AG04449 (cell line): ENCODE measurements around the gene ITPK1.

Source experiments
- CTCF ChIA-PET: fragments of 350-600 bp; formaldehyde crosslinking; extraction: SDS; loops from one replicate; lab custom pipeline; 2021; ENCODE audit warnings: antibody characterized with exemption; lab: Yijun Ruan, JAX
- POLR2A ChIA-PET: fragments of 400-600, 350-600 bp; formaldehyde crosslinking; extraction: SDS; loops from one replicate; lab custom pipeline; 2020; ENCODE audit warnings: antibody characterized with exemption, inconsistent platforms; lab: Yijun Ruan, JAX
- DNase-seq: peaks from one replicate; pipeline ENCODE4 v3.0.0-alpha.2; 2010; ENCODE audit warnings: low read depth, low spot score
- H3K4me3 ChIP-seq: 2 replicates; pipeline ENCODE4 v1.5.1; 2011; ENCODE audit warnings: low read depth, mild to moderate bottlenecking, control low read depth, low read length
- TF ChIP-seq, protein P1 (sequence below): IDR thresholded peaks from one replicate; pipeline ENCODE4 v1.5.1; 2011; ENCODE audit warnings: mild to moderate bottlenecking, moderate library complexity, low read length, control low read depth, inconsistent platforms; ENCODE audit not compliant: insufficient read depth; ENCODE audit errors: missing control alignments

The ITPK1 gene

DNA sequence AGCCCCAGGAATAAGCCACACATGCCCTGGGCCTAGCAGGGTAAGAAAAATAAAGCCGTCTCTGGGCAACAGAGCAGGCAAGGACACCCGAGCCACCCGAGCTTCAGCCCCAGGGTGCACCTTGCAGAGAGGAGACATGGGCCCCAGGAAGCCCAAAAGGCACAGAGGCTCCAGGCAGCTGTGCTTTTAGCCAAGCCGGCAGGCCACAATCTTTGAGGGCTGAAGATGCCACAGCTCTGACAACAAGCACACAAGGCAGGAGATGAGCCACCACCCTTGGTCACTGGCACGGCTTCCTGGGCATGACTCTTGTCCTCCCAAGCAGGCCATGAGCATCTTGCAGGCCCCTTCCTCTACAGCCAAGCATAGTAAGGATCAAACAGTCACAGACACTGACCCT lies 86.3 kb downstream of the ITPK1 start:
- ChIA-PET CTCF (interaction anchor here (0.9 to 2.6 kb wide), 2 partner anchors 9 to 84 kb away, joined by 3 to 10 read pairs; no protein-coding TSS in a partner anchor), POLR2A (no interaction called here)
- DNase-seq, result no peak
- no peak overlapping the region for H3K4me3 ChIP-seq
- TF ChIP-seq, protein P1, sequence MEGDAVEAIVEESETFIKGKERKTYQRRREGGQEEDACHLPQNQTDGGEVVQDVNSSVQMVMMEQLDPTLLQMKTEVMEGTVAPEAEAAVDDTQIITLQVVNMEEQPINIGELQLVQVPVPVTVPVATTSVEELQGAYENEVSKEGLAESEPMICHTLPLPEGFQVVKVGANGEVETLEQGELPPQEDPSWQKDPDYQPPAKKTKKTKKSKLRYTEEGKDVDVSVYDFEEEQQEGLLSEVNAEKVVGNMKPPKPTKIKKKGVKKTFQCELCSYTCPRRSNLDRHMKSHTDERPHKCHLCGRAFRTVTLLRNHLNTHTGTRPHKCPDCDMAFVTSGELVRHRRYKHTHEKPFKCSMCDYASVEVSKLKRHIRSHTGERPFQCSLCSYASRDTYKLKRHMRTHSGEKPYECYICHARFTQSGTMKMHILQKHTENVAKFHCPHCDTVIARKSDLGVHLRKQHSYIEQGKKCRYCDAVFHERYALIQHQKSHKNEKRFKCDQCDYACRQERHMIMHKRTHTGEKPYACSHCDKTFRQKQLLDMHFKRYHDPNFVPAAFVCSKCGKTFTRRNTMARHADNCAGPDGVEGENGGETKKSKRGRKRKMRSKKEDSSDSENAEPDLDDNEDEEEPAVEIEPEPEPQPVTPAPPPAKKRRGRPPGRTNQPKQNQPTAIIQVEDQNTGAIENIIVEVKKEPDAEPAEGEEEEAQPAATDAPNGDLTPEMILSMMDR, result no peak

DNA sequence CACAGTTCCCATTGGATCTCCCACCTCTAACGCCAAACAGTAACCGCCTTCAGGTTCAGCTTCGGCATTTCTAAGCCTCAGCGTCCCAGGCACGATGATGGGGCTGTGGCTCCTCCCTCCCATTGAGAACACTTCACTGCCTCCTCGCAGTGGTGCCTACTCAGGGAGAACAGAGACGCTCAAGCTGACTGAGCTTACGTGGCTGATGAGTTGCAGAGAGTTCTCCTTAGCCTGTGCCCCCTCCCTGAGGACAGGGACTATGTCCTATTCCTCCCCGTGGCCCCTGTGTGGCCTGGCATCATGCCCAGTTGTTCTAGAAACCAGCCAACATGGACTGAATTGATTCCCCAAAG lies 87.0 kb downstream of the ITPK1 start:
- CTCF ChIA-PET, result interaction anchor here (2.6 kb wide), 1 partner anchor 85 kb away, joined by 10 read pairs; no protein-coding TSS in a partner anchor
- DNase-seq, result no peak
- POLR2A ChIA-PET, result no interaction called here
- no peak overlapping the region for H3K4me3 ChIP-seq
- TF ChIP-seq, protein P1, result no peak

DNA sequence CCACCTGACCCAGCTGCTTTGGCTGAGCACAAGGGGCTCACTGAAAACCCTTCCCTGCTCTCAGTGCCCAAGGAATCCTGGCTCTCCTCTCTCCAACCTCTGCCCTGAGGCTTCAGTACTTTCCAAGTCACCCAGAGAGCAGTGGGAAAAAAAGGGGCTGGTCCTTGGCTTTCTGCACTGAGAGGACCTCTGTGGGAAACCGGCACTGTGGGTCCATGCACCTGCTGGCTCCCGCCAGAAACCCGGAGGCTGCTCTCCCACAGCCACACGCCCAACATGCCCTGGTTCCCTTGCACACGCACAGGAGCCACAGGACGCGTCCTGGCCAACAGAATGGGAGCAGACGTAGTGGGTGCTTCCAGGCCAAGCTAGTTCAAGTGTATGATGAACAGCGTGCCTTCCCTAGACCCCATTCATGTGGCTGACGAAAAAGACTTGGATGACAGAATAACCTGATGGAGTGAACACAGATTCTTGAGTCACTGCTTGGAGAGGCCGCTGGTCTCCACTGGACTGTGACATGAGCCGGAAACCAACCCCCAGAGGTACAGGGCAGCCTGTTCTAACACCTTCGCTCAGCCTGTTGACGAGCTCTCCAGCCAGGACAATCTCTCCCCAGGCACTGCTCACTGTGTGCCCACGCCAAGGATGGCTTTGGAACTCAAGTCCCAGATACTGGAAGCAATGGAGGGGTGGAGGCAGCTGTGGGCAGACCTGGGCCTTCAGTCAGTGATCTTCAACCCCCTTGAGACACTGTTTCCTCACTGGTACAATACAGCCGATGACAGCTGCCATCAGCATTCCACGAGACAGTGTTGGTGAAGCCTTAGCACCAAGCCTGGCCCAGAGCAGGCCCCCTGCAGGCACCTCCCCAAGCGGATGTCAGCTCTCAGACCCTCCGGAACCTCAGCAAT lies 87.7 kb downstream of the ITPK1 start:
- TF ChIP-seq, protein P1, result no peak
- DNase-seq, result no peak
- H3K4me3 ChIP-seq, result no peak overlapping the region
- ChIA-PET POLR2A (no interaction called here), CTCF (interaction anchor here (2.6 kb wide), 1 partner anchor 85 kb away, joined by 10 read pairs; no protein-coding TSS in a partner anchor)

DNA sequence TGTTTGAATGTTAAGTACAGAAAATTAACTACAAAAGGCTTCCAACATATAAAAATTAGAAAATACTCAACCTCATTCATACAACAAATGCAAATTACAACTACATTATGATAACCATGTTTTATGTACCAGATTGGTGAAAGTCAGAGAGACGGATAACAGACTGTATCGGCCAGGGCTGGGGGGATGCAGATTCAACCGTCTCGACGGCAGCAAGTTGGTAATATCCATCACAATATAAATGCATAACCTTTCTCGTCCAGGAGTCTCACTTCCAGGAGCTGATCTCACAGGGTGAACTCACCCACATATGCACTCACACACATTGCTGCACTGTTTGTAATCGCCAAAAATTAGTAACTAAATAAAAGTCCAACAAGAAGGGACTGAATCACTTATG lies 89.4 kb downstream of the ITPK1 start:
- DNase-seq, result no peak
- TF ChIP-seq, protein P1, result no peak
- ChIA-PET POLR2A (no interaction called here), CTCF (no interaction called here)
- no peak overlapping the region for H3K4me3 ChIP-seq

DNA sequence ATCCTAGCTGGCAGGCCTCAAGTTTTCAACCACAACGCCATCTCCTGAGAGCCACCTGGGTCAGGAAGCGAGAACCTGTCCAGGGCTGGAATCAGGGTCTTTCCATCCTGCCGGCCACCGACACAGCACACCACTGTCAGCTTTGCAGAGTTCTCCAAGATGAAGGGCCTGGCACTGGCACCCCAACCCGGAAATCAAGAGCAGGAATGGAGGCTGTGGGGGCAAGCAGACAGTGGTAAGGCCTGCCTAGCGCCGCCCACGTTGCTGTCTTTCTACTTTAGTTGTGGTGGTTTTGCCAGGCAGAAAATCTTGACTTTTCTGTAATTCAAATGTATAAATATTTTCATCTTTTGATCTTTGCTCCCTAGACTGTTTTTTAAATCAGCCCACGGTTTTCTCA lies 90.7 kb downstream of the ITPK1 start:
- ChIA-PET CTCF (no interaction called here), POLR2A (no interaction called here)
- no peak for DNase-seq
- H3K4me3 ChIP-seq, result no peak overlapping the region
- TF ChIP-seq, protein P1, result no peak

DNA sequence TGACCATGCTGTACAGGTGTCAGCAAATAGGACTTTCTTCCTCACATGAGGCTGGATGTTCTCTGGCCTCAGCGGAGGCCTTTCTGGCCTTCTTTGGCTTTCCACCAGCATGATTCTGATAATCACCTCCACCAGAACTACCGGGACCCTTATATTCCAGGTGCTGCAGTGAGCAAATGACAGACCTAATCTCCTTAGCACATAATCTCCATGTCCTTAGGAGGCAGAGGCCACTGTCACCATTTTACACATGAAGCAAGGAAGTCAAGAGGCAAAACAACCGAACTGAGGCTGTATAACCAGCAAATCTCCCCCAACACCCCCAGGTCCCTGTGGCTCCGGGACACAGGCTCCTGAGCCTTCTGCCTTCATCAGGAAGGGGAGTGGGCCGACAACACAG lies 91.2 kb downstream of the ITPK1 start:
- no peak overlapping the region for H3K4me3 ChIP-seq
- ChIA-PET POLR2A (no interaction called here), CTCF (no interaction called here)
- TF ChIP-seq, protein P1, result no peak
- no peak for DNase-seq
